ENCODE data around the gene SPNS1. TPM values are rescaled to one million over a fixed set of nuclear protein-coding genes. Genes with fewer than 3 reads are reported as not detected.

Gene SPNS1
- total RNA-seq, 1 experiment from 2014 or later: 38.6 TPM

DNA sequence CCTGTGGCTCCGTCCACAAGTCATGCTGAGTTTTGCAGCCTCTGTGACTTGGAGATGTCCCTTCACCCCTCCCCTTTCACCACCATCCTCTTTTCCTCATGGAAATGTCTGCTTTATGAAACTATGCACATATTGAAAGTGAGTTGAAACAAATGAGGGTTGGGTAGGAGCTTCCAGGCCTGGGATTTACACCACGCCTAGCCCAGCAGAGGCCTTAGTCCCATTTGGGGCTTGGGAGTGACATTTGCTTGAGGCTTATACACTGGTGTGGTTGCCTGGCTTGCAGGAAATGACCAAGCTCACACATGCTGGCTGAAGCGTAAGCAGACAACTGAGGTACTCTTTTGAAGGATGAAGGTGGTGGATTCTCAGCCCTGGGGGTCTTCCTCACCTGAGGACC is 10.5 kb upstream of the SPNS1 start:
- Histone ChIP-seq H3K27ac (ENCODE audit: insufficient read length, low read depth, low read length) (no peak overlapping the region), H2BK5ac (ENCODE audit: insufficient read length, low read length) (no peak overlapping the region), H4K91ac (ENCODE audit: insufficient read length, low read depth, low read length) (no peak overlapping the region), H3K18ac (ENCODE audit: insufficient read length, low read depth, low read length) (no peak overlapping the region), H3K9me3 (ENCODE audit: control insufficient read depth, low read depth, low read length) (no peaks in the 10 kb centered on the region), H2BK12ac (ENCODE audit: insufficient read length, low read depth, low read length) (no peak overlapping the region), H3K79me2 (ENCODE audit: insufficient read depth, low read length) (no peaks in the 10 kb centered on the region), H3K23ac (ENCODE audit: insufficient read length, low read depth, low read length) (no peak overlapping the region), H2AFZ (ENCODE audit: low read length) (no peak overlapping the region), H3K27me3 (ENCODE audit: insufficient read depth, low read length) (no peaks in the 10 kb centered on the region), H3K4me1 (ENCODE audit: insufficient read depth, low read length) (no peaks in the 10 kb centered on the region), H2BK15ac (ENCODE audit: low read depth, low read length) (no peak overlapping the region), H3K4ac (ENCODE audit: low read depth, low read length) (no peak overlapping the region), H2AK5ac (ENCODE audit: insufficient read length, low read length) (no peak overlapping the region), H3K56ac (ENCODE audit: insufficient read length, low read depth, low read length) (no peak overlapping the region), H3K4me2 (ENCODE audit: insufficient read depth, insufficient read length, low read length) (no peak overlapping the region), H2BK120ac (ENCODE audit: low read depth, low read length, poor library complexity, severe bottlenecking) (no peak overlapping the region), H4K8ac (replicated peaks; ENCODE audit: insufficient read length, low read depth, low read length) (no peak overlapping the region), H3K14ac (ENCODE audit: insufficient read depth, low read length) (no peak overlapping the region), H3K23me2 (ENCODE audit: insufficient read length, low read depth, low read length, poor library complexity, severe bottlenecking) (no peaks in the 10 kb centered on the region), H3T11ph (ENCODE audit: low read length) (no peak overlapping the region), H3K79me1 (ENCODE audit: insufficient read depth, low read depth, low read length, poor library complexity, severe bottlenecking) (no peaks in the 10 kb centered on the region), H3K9ac (ENCODE audit: extremely low read depth, insufficient read length, low read length) (no peak overlapping the region), H4K20me1 (ENCODE audit: control insufficient read depth, insufficient read depth, insufficient read length) (no peaks in the 10 kb centered on the region), H4K5ac (ENCODE audit: insufficient read length, low read depth, low read length) (no peak overlapping the region), H2BK20ac (ENCODE audit: low read depth, low read length, poor library complexity, severe bottlenecking) (no peak overlapping the region)
- Mint-ChIP-seq H3K9me3 (no peaks in the 10 kb centered on the region), H3K4me1 (no peaks in the 10 kb centered on the region), H3K27me3 (ENCODE audit: low read depth) (no peaks in the 10 kb centered on the region; the same call in 1 of the 2 replicates), H3K36me3 (ENCODE audit: insufficient read depth in 1 of 3, low read depth in 3 of 3) (peaks cover 30 to 63% (median 62%) of the 10 kb centered on the region in 3 experiments; a peak in 6 of 7 replicates), H3K27ac (no peak overlapping the region), H3K4me3 (no peak overlapping the region)
- no CpG with 5 or more reads among the region's 3 CpGs for WGBS (ENCODE audit: extremely low coverage, insufficient read length, low lambda C conversion rate)
- no peak for DNase-seq
- TF ChIP-seq, protein P1, sequence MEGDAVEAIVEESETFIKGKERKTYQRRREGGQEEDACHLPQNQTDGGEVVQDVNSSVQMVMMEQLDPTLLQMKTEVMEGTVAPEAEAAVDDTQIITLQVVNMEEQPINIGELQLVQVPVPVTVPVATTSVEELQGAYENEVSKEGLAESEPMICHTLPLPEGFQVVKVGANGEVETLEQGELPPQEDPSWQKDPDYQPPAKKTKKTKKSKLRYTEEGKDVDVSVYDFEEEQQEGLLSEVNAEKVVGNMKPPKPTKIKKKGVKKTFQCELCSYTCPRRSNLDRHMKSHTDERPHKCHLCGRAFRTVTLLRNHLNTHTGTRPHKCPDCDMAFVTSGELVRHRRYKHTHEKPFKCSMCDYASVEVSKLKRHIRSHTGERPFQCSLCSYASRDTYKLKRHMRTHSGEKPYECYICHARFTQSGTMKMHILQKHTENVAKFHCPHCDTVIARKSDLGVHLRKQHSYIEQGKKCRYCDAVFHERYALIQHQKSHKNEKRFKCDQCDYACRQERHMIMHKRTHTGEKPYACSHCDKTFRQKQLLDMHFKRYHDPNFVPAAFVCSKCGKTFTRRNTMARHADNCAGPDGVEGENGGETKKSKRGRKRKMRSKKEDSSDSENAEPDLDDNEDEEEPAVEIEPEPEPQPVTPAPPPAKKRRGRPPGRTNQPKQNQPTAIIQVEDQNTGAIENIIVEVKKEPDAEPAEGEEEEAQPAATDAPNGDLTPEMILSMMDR (conservative IDR thresholded peaks at IDR 0.05): no peak
